ENCODE results near the gene TSN.

- no peak for TF ChIP-seq CTCF (conservative IDR thresholded peaks at IDR 0.05 in 1 of 2, IDR thresholded peaks at IDR 0.05 in 1 of 2; ENCODE audit: low read depth in 1 of 2, low read length in 2 of 2)
- no peak for TF ChIP-seq EZH2 (IDR thresholded peaks at IDR 0.05; ENCODE audit: low read length, missing control alignments)
Observed at GRCh38 chr2:121778741-121779487, 23.5 kb downstream of the TSN start.
